Non-pigmented ciliary epithelial cell (primary cell): Measurements from ENCODE around the gene ATP6V1A.
A peak's percentile ranks its signal among the peaks of the same experiment; 100 is the strongest.

ENCODE experiments used
- DNase-seq: peaks from one replicate; pipeline ENCODE4 v3.0.0-alpha.2; 2010; ENCODE audit warnings: low read depth

The ATP6V1A gene

GRCh38 chr3:113746548-113747282 lies at the start of gene ATP6V1A:
TSS of gene ATP6V1A (plus strand) at chr3:113747035. CDS start at chr3:113778754, 31,719 bp downstream.
- peak; percentile 78 for DNase-seq

GRCh38 chr3:113697500-113698090 lies 49.2 kb upstream of the ATP6V1A start:
- DNase-seq: no peak

- no peak for DNase-seq
Measured at GRCh38 chr3:113698213-113698742, 48.6 kb upstream of the ATP6V1A start.

- DNase-seq: no peak
Measured at GRCh38 chr3:113698956-113699355, 47.9 kb upstream of the ATP6V1A start.

GRCh38 chr3:113707835-113708234 lies 39.0 kb upstream of the ATP6V1A start:
- DNase-seq: no peak

- no peak for DNase-seq
Measured at GRCh38 chr3:113712129-113712528, 34.7 kb upstream of the ATP6V1A start.

GRCh38 chr3:113714702-113715101 lies 32.1 kb upstream of the ATP6V1A start:
- no peak for DNase-seq

GRCh38 chr3:113717308-113717707 lies 29.5 kb upstream of the ATP6V1A start:
- no peak for DNase-seq

GRCh38 chr3:113717818-113718217 lies 29.0 kb upstream of the ATP6V1A start:
- no peak for DNase-seq

GRCh38 chr3:113719294-113719693 lies 27.5 kb upstream of the ATP6V1A start:
- DNase-seq: no peak

- DNase-seq: no peak
Measured at GRCh38 chr3:113719758-113720157, 27.1 kb upstream of the ATP6V1A start.

GRCh38 chr3:113721636-113722035 lies 25.2 kb upstream of the ATP6V1A start:
- no peak for DNase-seq

- DNase-seq: no peak
Measured at GRCh38 chr3:113728661-113729060, 18.2 kb upstream of the ATP6V1A start.

GRCh38 chr3:113730550-113730949 lies 16.3 kb upstream of the ATP6V1A start:
- no peak for DNase-seq

GRCh38 chr3:113731694-113732093 lies 15.1 kb upstream of the ATP6V1A start:
- DNase-seq: no peak

GRCh38 chr3:113736548-113737089 lies 10.2 kb upstream of the ATP6V1A start:
- peak; percentile 24 for DNase-seq

- DNase-seq: no peak
Measured at GRCh38 chr3:113741086-113741485, 5.7 kb upstream of the ATP6V1A start.

GRCh38 chr3:113741620-113742019 lies 5.2 kb upstream of the ATP6V1A start:
- no peak for DNase-seq

GRCh38 chr3:113743006-113743630 lies 3.7 kb upstream of the ATP6V1A start:
- DNase-seq: no peak

GRCh38 chr3:113744941-113745755 lies 1.7 kb upstream of the ATP6V1A start:
- peak; percentile 76 for DNase-seq

GRCh38 chr3:113745756-113746547 lies 883 bp upstream of the ATP6V1A start, which contains the start of gene NAA50:
TSS of gene NAA50 (minus strand) at chr3:113746249. CDS start at chr3:113745949, 300 bp downstream.
- DNase-seq: no peak
